Adrenal gland (tissue), 5 donors: ENCODE data around the gene BRPF3.

Source experiments
- POLR2A ChIP-seq, 2 donors: fragments of 450-650 bp; IDR thresholded peaks; one replicate each; pipeline ENCODE4 v1.6.1; 2017; ENCODE audit warnings: antibody characterized with exemption in 2 of 2, mild to moderate bottlenecking in 2 of 2, moderate library complexity in 1 of 2
- TF ChIP-seq, protein P1 (sequence below), 6 experiments: fragments of 450-650 bp in 4 of 6; fragments of 200-600 bp in 2 of 6; sonication (generic) in 1 of 6; IDR thresholded peaks; 1 replicate in 5 of 6; 2 replicates in 1 of 6; pipeline versions ENCODE4 v1.5.1 to v1.8.0; 2016 to 2021; ENCODE audit warnings: antibody characterized with exemption in 6 of 6, mild to moderate bottlenecking in 2 of 6, moderate library complexity in 1 of 6
- donor health status: DM: no; HTN: no; CAD: no.

DNA sequence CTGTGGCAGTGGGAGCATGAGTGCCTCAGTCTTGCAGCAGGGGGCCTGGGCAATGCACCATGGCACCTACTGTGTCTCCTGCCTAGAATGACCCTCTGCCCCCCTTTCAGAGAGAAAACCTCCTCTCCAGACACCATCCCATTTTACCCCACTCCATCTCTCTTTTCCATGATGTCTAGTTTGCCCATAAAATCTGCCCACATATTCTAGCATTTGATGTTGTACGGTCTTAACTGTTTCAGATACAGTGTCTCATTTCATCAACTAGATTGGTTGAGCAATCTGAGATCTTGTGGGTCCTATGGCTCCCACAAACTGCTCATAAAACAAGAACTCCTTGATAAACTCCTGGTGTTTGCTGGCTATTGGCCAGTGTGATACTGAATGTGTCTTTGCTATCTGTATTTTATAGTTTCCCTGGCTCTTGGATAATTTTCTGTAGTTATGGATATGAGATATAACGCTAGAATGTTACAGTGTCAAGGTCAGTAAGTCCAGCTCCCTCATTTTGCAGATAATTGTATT, 81.5 kb downstream of the BRPF3 start:
- TF ChIP-seq, protein P1, sequence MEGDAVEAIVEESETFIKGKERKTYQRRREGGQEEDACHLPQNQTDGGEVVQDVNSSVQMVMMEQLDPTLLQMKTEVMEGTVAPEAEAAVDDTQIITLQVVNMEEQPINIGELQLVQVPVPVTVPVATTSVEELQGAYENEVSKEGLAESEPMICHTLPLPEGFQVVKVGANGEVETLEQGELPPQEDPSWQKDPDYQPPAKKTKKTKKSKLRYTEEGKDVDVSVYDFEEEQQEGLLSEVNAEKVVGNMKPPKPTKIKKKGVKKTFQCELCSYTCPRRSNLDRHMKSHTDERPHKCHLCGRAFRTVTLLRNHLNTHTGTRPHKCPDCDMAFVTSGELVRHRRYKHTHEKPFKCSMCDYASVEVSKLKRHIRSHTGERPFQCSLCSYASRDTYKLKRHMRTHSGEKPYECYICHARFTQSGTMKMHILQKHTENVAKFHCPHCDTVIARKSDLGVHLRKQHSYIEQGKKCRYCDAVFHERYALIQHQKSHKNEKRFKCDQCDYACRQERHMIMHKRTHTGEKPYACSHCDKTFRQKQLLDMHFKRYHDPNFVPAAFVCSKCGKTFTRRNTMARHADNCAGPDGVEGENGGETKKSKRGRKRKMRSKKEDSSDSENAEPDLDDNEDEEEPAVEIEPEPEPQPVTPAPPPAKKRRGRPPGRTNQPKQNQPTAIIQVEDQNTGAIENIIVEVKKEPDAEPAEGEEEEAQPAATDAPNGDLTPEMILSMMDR (IDR thresholded peaks at IDR 0.05): no peak
- no peak for TF ChIP-seq POLR2A (IDR thresholded peaks at IDR 0.05)
